ENCODE results near the gene SEMA3C.

The SEMA3C gene

DNA sequence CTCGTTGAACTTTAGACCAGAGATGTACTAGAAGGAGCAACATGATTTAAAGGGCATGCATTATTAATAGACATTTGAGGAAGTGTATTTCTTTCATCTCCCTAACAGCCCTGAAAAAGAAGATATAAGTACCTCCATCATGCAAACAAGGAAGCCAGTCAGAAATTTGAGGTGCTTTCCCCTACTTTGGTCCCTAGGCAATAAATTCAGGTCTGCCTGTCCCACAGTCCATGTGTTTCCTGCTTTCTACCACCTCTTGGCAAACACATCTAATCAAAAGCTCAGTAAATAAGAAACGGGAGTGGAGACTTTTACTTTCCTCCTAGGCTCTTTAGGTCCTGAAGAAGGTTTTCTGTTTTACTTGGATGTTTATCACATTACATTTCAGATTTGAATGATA, 5.2 kb upstream of the SEMA3C start:
- no peak for DNase-seq

DNA sequence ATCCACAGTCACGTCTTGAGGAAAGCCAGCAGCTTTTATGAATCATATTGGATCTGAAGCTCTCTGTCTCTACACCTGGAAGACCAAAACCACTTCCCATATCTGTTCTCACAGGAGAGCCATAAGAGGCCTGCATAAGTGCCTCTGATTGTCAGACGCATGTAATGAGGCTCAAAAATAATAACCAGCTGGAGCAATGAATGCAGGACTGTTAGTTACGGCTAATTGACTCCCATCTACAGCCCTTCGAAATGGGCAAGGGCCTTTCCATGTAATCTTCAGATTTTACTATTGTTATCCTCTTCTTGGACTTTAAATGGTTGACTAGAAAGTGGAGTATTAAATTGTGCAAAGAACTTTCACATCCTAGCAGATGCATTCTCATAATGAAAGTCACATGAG, 4.4 kb upstream of the SEMA3C start:
- DNase-seq, result no peak

DNA sequence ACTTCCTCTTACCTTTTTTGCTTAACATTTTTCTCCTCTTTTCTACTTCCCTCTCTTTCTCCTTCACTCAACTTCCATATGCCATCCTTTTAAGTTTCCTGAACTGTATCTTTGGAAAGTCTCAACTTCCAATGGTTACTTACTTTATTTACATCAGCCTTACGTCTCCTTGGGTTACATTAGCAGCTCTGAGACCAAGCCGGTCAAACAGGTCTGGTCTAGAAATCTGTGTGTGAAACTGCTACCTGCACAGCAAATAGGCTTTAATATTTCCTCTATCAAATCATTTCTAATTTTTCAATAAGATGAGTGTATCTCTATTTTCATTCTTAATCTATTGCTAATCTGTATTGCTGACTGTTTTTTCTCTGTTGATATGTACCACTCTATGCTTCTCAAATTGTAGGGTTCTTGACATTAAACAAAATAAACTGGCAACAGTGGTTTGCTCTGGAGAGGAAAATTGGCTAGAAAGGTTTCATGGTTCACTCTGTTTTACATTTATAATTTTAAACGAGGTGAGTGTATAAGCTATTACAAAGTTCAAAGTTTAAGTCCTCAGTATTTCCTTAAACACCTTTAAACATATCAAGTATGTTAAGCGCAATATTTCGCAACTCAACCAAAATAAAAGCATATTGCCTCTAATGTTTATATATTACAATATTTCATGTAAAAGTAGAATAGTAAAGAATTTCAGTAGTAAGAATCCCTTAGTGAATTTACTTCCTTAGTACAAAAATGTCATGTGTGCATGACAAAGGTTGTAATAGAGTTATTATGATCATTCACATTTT, 3.6 kb upstream of the SEMA3C start:
- DNase-seq, result no peak

DNA sequence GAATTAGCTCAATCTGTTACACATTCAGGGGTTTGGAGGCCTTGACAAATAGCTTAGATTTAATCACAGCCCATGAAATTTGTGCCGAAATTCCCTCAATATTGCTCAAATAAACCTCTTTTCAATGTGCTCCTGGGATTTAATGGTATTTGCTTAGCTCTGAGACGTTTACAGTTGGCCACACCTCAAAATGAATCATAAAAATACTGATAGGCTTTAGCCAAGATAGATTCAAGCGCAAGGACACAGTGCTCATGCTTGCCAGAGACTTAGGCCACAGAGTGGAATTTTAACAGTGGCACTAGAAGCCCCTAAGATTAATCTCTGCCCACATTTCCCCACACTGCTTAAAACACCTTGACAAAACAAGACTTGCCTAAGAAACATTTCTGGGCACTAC, 2.3 kb upstream of the SEMA3C start:
- DNase-seq, result no peak

DNA sequence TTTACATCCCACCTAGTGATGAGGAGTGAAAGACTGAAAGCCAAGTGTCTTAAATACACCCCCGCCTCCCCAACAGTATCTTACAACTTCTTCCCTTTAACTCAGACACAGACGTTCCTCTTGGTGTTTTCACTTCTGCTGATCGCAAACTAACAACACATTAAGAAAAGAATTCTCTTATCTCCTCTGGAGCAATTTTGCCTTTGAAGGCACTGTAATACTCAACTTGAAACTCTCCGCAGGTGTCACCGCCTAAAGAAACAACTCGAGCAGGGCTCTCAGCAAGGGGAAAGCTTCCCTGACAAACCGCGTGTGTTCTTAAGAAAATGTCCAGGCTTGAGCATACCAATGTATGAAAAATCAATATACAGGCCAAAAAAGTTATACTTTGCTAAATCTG, 452 bp downstream of the SEMA3C start:
- no peak for DNase-seq

DNA sequence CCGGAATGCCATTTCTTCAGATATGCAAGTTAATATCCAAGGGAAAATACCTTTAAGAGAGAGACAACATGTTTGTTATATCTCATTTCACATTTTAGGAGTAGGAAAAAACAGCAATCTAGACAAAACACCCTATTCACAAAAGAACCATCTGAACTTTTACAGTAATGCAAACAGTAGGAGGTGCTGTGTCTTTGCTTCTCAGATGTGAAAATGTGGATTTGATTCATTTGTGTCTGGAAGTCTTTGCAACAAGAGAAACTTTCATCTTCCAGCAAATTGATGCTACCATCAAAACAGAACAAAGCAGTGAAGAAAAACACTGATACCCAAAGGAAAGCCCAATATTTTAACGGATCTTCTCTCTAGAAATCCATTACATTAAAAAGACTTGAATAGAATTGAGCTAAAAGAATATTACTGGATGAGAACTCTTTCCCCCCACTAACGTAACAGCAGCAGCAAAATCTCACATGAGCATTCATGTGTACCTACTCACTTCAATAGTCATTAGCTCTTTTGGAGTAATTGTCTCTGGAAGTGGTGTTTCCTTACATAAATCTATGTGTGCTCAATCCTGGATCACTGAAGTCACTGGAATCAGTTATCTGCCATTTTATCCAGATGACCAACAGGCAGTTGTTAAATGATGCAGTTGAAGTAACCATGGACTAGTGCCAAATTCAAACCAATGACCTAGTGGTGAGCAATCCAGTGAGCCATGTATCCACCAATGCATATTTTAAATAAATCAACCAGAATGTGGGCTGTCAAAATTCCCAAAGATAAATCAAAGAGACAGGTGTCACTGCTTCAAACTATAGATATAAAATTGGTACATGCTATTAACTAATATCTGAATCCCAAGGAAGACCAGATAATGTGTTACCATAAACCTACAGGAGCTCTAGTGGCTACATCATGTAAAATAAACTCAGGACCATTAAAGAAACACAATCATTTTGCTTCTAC, 1.8 kb downstream of the SEMA3C start:
- DNase-seq, result no peak

DNA sequence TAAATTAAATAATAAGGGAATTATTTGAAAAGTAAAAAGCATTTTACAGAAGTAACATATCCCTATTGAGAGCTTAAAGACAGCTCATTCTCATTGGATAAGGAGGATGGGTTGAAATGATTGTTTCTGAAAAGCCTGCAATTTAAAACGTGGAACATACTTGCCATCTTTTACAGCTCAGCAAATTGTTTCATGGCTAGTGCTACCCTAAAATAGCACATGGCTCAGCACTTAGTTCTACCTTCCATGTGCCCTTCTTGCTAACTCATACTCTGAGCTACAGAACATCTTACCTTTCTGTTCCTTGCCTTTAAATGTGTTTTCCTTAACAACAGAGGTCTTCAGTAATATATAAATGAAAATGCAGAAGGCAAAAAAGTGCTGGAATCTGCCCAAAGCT, 8.6 kb downstream of the SEMA3C start:
- DNase-seq, result no peak

DNA sequence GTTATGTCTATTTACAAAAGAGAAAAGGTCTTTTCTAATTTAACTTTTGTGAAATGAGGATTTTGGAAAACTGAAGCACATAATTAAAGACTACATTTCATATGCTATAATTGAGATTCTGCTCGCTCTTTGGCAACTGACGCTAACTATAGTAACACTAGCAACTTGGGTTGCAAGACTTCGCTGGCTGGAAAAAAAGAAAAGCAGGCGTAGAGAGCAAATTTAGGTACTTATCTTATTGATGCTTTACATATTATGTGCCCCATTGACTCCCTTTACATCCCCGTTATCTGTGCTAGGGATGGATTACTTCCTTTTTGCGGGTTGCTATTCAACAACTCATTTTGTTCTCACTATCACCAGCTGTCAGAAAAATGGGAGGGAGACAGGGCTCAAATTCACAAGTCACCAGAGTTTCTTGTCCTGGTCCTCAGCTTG, 10.5 kb downstream of the SEMA3C start:
- DNase-seq, result no peak

DNA sequence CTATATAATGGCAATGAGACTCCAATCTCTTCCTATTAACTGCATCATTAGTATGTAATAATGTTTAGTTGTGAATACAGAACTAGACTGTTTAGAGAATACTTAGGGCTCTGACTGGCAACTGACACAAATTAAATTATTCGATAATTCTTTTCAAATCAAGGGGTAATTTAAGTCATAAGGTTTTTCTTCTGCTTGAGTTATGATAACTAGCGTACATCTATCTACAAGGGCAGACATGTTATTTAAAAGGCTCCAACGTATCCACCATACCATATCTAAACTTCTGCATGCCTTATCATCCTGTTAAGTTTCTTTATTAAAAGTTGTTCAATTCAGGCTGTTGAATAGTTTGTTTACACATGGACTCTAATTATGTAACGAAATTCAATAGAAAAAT, 11.2 kb downstream of the SEMA3C start:
- DNase-seq, result no peak

DNA sequence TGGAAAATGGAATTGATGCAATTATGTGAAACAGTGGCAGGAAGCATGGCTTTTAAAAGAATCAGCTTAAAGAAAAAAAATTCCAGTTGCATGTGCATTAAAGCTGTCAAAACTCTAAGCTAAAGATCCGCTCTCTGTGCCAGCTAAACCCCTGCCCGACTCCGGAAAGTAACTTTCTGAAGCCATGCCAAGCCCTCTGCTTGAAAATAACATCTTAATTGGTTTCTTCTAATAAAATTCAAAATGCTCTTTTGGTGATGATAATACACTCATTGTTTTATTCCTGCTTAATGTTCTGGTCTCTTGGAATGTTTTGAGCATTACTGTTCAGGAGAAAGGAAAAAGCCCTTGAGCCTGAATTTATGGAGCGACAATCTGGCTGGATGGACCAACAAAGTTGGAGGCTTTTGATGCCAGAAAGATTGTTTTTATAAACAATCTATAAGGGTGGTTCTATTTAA, 11.7 kb downstream of the SEMA3C start:
- no peak for DNase-seq

DNA sequence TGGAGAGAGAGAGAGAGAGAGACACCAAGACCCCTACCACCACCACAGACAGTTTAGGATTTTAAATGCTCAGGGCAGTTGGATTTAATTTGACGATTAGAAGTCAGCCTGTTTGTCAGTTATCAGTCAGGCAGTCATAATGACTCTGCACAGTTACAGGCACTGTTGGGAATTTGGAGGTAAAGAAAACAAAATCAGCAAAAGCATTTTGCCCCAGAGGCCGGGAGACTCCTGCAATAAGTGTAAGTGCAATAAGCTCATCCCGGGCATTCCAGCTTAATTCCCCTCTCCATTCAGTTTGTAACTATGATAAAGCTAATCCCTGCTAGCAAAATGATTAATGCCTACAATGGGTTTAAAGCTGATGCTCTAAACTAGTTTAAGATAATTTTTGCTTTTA, 13.5 kb downstream of the SEMA3C start:
- DNase-seq, result no peak

DNA sequence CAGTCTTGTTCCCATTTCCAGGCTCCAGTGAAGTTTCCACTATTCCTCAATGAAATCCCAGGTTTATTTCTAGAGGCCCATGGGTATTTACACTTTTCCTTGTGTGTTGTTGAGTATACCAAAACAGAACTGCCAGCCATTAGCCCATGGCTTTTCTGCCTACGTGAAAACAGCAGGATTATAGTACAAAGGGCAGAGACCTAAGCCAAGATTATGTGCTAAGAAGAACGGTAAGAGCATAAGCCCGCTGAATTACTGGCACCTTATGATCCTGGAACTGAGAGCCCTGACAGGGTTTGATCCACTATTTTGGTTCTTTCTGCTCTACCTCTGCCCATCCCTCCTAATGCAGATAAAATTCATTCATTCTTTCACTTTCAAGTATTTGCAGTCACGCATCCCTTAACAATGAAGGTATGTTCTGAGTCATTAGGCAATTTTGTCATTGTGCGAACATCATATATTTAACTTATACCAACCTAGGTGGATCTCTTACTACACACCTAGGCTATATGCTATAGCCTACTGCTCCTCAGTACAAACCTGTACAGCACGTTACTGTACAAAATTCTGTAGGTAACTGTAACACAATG, 16.0 kb downstream of the SEMA3C start:
- no peak for DNase-seq

DNA sequence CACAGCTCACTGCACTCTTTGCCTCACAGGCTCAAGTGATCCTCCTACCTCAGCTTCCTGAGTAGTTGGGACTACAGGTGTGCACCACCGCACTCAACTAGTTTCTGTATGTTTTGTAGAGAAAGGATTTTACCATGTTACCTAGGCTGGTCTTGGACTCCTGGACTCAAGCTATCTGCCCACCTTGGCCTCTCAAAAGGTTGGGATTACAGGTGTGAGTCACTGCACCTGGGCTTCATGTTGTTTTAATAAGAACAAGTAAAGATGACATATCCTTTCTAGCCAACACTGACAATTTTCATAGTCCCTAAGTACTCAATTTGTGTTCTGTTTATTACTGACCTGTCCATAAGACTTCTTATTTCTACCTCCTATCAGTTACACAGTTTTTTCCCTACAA, 16.8 kb downstream of the SEMA3C start:
- DNase-seq, result no peak

DNA sequence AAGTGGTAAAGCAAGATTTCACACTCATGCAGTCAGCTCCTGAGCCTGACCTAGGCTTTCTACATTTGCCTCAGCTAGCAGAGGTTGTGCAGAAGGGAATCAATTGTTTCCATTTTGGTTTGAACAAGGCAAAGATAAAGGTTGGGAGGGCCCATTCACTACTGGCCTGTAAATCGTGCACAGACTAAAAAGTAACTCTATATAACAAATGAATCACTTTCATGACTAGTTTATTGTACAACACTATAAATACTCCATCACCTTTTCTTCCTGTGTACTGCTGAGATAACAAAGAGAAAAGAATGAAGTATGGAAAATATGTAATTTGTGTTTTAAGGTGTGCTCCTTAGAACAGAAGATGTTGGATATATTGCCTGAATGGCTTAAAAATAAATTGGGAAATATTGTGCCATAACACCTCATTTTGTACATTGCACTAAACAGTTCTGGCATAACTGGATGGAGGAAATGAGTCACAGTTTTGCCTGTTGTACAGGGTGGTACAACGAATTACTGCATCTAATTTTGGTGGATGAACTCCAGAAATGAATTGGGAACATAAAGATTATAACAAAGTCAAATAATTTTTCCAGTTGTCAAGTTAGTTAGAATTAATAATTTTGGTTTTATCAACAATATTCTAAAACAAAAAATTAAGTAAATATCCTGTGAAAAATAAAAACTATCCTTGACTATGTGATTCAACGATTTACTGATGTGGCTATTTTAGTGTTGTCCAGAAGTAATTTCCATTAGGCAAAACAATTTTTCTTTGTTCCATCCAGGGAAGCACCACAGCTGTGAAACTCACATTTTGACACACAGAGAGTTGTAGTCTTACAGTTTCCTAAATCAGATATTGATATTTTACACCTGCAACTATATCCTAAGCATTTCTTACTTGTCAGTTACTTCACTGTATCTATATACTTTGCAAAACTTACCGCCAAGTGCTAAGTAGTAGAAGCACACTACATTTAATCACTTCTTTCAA, 18.0 kb downstream of the SEMA3C start:
- no peak for DNase-seq

DNA sequence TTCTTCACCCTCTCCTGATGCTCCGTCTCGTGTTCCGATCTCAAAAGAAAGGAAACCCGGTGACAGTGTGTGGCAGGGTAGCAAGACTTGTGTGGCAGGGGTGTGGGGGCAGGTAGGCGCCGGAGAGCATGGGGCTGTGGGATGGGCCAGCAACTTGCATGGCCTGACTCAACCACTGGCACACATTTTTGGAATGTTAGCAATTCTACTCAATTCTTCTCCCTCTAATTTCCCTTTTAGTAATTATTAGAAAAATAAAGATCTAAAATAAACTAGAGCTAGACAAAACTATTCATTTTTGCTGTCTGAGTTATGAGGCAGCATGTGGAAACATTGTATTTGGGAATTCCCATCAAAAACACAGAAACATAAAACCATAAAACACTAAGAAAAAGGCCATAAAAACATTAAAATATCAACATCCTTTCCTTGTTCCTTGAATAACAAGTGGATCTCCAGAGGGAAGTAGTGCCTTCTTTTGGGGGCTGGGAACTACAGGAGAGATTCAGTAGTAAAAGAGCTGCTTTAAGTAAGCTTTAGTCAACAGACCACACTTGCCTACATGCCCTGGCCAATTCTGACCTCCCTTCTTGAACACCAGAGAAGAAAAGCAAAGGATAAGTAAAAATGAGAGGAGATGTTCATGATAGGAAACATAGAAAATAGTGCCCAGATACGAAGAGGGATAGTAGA, 21.8 kb downstream of the SEMA3C start:
- no peak for DNase-seq

DNA sequence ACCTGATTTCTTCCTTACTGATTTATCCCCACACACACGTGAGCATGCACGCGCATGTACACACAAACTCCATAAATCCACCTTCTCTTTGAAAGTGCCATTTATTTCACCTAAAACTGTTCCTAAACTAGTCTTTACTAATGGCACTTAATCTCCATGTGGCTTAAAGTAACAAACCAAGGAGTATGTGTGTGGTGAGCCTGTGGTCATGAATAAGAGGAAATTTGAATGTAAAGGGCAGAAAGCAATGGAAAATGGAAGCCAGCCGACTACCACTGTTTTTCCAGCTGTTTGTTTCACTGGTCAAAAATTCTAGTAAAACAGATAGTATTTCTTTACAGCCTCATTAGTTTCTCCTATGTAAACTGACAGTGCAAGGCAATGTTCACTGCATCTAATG, 23.8 kb downstream of the SEMA3C start:
- no peak for DNase-seq

DNA sequence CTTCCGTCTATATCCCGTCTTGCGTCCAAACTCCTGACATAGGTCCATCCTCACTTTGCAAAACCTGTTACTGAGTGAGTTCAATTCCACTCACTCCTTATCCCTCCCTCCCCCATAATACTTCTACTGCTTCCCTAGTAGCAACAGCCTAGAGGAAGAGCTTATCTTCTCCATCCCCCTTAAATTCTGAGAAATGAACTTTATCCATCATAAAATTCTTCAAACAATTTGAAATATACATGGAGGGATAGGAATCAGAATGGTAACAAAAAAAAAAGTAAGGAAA, 27.6 kb downstream of the SEMA3C start:
- no peak for DNase-seq

DNA sequence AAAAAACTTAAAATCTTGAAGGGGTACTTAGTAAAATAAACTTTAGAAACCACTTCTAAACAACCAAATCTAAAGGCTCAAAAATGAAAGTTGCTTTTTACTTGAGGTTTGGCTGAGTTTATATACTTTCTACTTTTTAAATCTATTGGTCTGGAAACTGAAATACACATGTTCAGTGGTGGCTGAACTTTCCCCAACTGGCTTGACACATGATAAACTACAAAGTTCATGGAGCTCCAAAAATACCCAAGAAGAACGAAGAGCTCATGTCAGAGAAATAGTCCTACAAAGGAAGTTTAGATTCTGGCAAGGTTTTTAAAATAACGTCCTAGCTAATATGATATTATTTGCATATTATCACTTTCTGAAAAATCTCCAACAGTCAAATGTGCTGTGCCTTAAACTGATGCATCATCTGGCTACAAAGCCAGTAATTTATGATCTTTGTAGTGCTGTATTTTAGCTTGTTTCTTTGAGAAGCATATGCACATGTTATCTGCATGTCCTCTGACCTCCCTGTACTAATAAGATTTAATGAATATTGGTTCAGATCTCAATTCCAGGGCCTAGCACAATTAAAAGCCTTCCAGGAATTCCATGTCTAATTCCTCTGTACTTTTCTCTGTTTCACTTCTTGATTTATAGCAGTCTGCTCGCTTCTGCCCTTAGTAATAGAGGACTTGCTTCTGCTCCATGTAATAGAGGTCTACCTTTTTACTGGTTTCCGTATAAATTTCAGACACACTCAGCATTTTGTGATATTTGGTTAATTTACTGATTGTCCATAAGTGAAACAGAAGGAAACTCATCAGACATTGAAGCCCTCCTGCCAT, 28.2 kb downstream of the SEMA3C start:
- no peak for DNase-seq

DNA sequence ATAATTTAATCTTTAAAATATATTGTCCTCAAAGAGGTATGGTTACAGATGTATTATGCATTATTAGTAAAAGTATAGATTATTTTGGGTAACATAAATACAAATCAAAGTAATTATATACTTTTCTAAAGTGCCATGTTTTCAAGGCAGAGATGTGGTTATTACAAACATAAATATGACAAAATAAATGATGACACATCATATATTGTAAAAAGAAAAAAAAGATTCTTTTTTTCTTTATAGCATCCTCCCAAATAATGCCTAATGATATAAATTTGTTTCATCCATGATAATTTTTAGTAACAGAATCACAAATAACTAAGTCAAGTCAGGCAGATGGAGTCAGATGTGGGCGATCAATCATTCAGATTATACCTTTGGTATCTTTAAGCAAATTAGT, 29.3 kb downstream of the SEMA3C start:
- DNase-seq, result no peak

DNA sequence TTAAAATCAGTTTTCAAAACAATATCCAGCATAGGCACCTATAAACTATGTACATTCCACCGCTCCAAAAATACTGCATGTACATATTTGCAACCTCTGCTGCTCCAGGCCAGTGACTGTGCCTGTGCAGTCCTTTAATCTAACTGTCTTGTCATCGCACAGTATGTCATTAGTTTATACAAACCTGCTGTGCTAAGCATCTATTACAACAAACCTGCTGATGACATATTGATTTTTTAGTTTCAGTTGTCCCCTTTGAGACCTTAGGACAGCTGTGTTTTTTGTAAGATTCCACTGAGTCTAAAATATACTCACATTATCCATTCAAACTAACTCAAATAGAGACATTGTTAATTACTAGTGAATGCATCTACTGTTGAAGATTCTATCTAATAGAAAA, 33.1 kb downstream of the SEMA3C start:
- DNase-seq, result no peak
